HG02943 (cell line): Measurements from ENCODE around the gene CUEDC1.
"Not testable (repeated sequence)": the region's sequence is repeated elsewhere in the genome, so short reads cannot be mapped to it uniquely, and the experiment has no call there.

ENCODE experiments used
- ATAC-seq: cut with Tn5 transposase; IDR thresholded peaks from one replicate; pipeline ENCODE4 v1.9.1; 2021; ENCODE audit warnings: mild to moderate bottlenecking, low read depth, moderate library complexity; ENCODE audit not compliant: unreplicated experiment

CUEDC1 gene

GRCh38 chr17:57985675-57985974 lies 30.4 kb upstream of the CUEDC1 start:
- no peak for ATAC-seq

GRCh38 chr17:57984936-57985674 lies 29.9 kb upstream of the CUEDC1 start:
- ATAC-seq: no peak

- ATAC-seq: no peak
Observed at GRCh38 chr17:57984261-57984890, 29.2 kb upstream of the CUEDC1 start.

GRCh38 chr17:57983446-57983845 lies 28.2 kb upstream of the CUEDC1 start:
- ATAC-seq: no peak

- no peak for ATAC-seq
Observed at GRCh38 chr17:57982452-57983170, 27.4 kb upstream of the CUEDC1 start.

GRCh38 chr17:57980522-57980921 lies 25.3 kb upstream of the CUEDC1 start:
- ATAC-seq: no peak

GRCh38 chr17:57979076-57979475 lies 23.9 kb upstream of the CUEDC1 start:
- ATAC-seq: no peak

- no peak for ATAC-seq
Observed at GRCh38 chr17:57976594-57976993, 21.4 kb upstream of the CUEDC1 start.

- no peak for ATAC-seq
Observed at GRCh38 chr17:57975044-57975443, 19.8 kb upstream of the CUEDC1 start.

GRCh38 chr17:57974053-57974824 lies 19.0 kb upstream of the CUEDC1 start:
- not testable (repeated sequence) for ATAC-seq

- ATAC-seq: no peak
Observed at GRCh38 chr17:57972151-57972550, 16.9 kb upstream of the CUEDC1 start.

- ATAC-seq: no peak
Observed at GRCh38 chr17:57971572-57971971, 16.4 kb upstream of the CUEDC1 start.

- no peak for ATAC-seq
Observed at GRCh38 chr17:57970710-57971109, 15.5 kb upstream of the CUEDC1 start.

- ATAC-seq: no peak
Observed at GRCh38 chr17:57968456-57968855, 13.2 kb upstream of the CUEDC1 start.

- no peak for ATAC-seq
Observed at GRCh38 chr17:57966875-57967274, 11.7 kb upstream of the CUEDC1 start.

GRCh38 chr17:57966246-57966645 lies 11.0 kb upstream of the CUEDC1 start:
- ATAC-seq: no peak

- ATAC-seq: no peak
Observed at GRCh38 chr17:57965521-57966160, 10.4 kb upstream of the CUEDC1 start.

- no peak for ATAC-seq
Observed at GRCh38 chr17:57963149-57963511, 7.9 kb upstream of the CUEDC1 start.

- ATAC-seq: no peak
Observed at GRCh38 chr17:57962279-57963148, 7.3 kb upstream of the CUEDC1 start.

GRCh38 chr17:57959929-57960328 lies 4.7 kb upstream of the CUEDC1 start:
- no peak for ATAC-seq
